ENCODE results near the gene NRXN2. TPM values are rescaled to one million over a fixed set of nuclear protein-coding genes. Genes with fewer than 3 reads are reported as not detected.

Gene NRXN2
- polyA plus RNA-seq, 3 donors, result 0.07 TPM; not detected in 2

- Histone ChIP-seq H3K79me2 (ENCODE audit: insufficient read depth, low read length) (no peaks in the 10 kb centered on the region), H3K4me2 (replicated peaks; ENCODE audit: extremely low read depth, low read length, poor library complexity, severe bottlenecking) (no peak overlapping the region), H2AFZ (ENCODE audit: insufficient read depth, low read depth, low read length, poor library complexity, severe bottlenecking) (no peak overlapping the region), H3K4me1 (ENCODE audit: control insufficient read depth in 1 of 2, insufficient read depth in 2 of 2, low read length in 2 of 2) (peaks cover 53 to 55% of the 10 kb centered on the region in 2 donors), H4K20me1 (ENCODE audit: insufficient read depth, low read length) (no peaks in the 10 kb centered on the region), H3K4me3 (replicated peaks in 1 of 3; ENCODE audit: low read depth in 2 of 3, low read length in 3 of 3) (no peak overlapping the region), H3K36me3 (replicated peaks in 1 of 2; ENCODE audit: control insufficient read depth in 1 of 2, insufficient read depth in 2 of 2, low read length in 2 of 2) (no peaks in the 10 kb centered on the region), H3K9me3 (replicated peaks in 1 of 2; ENCODE audit: control insufficient read depth in 1 of 2, insufficient read depth in 1 of 2, low read length in 2 of 2) (no peaks in the 10 kb centered on the region), H3K27ac (ENCODE audit: low read depth in 1 of 2, low read length in 2 of 2) (no peak overlapping the region), H3K9ac (ENCODE audit: insufficient read depth, low read length, poor library complexity, severe bottlenecking) (no peak overlapping the region), H3K27me3 (ENCODE audit: control insufficient read depth in 2 of 2, insufficient read depth in 2 of 2, low read length in 2 of 2) (no peaks in the 10 kb centered on the region)
- TF ChIP-seq CTCF (IDR thresholded peaks at IDR 0.05), result no peak
- no peaks in the 10 kb centered on the region for H3K36me3 Mint-ChIP-seq
- intact Hi-C loops (cut with micrococcal nuclease), result no loop called here
- H3K4me3 Mint-ChIP-seq, result no peak overlapping the region
- WGBS (ENCODE audit: insufficient coverage), result 83% methylated on average over 2 of the region's 2 CpGs
- peak overlapping the region in 1 of 7 donors; percentile 61 for H3K27ac Mint-ChIP-seq
- peaks cover 56% of the 10 kb centered on the region for H3K4me1 Mint-ChIP-seq
- H3K9me3 Mint-ChIP-seq, result peaks cover 0 to 2% (median 0%) of the 10 kb centered on the region in 7 donors
- DNase-seq, result no peak
- H3K27me3 Mint-ChIP-seq (ENCODE audit: low read depth in 3 of 3), result peaks cover 1 to 3% (median 1%) of the 10 kb centered on the region in 3 donors
These were observed 64.7 kb downstream of the NRXN2 start for GRCh38 chr11:64658265-64658664.

- peaks cover 64% of the 10 kb centered on the region for H3K4me1 Mint-ChIP-seq
- H3K79me2 ChIP-seq (ENCODE audit: insufficient read depth, low read length), result no peaks in the 10 kb centered on the region
- H3K9ac ChIP-seq (ENCODE audit: insufficient read depth, low read length, poor library complexity, severe bottlenecking), result no peak overlapping the region
- TF ChIP-seq CTCF (IDR thresholded peaks at IDR 0.05), result no peak
- no peak overlapping the region for H3K4me3 Mint-ChIP-seq
- no peak overlapping the region for H2AFZ ChIP-seq (ENCODE audit: insufficient read depth, low read depth, low read length, poor library complexity, severe bottlenecking)
- peaks cover 59 to 60% of the 10 kb centered on the region in 2 donors for H3K4me1 ChIP-seq (ENCODE audit: control insufficient read depth in 1 of 2, insufficient read depth in 2 of 2, low read length in 2 of 2)
- H3K27me3 Mint-ChIP-seq (ENCODE audit: low read depth in 3 of 3), result peaks cover 1 to 3% (median 1%) of the 10 kb centered on the region in 3 donors
- H3K4me3 ChIP-seq (replicated peaks in 1 of 3; ENCODE audit: low read depth in 2 of 3, low read length in 3 of 3), result no peak overlapping the region
- H3K27ac Mint-ChIP-seq, result peak overlapping the region in 3 of 7 donors; percentile 35 to 78 (median 41)
- 92% methylated on average over 4 of the region's 6 CpGs for WGBS (ENCODE audit: insufficient coverage)
- intact Hi-C loops (cut with micrococcal nuclease), result no loop called here
- no peak overlapping the region for H3K27ac ChIP-seq (ENCODE audit: low read depth in 1 of 2, low read length in 2 of 2)
- H3K9me3 Mint-ChIP-seq, result no peaks in the 10 kb centered on the region
- H3K9me3 ChIP-seq (replicated peaks in 1 of 2; ENCODE audit: control insufficient read depth in 1 of 2, insufficient read depth in 1 of 2, low read length in 2 of 2), result no peaks in the 10 kb centered on the region
- H4K20me1 ChIP-seq (ENCODE audit: insufficient read depth, low read length), result no peaks in the 10 kb centered on the region
- no peaks in the 10 kb centered on the region for H3K36me3 Mint-ChIP-seq
- H3K4me2 ChIP-seq (replicated peaks; ENCODE audit: extremely low read depth, low read length, poor library complexity, severe bottlenecking), result no peak overlapping the region
- no peaks in the 10 kb centered on the region for H3K27me3 ChIP-seq (ENCODE audit: control insufficient read depth in 2 of 2, insufficient read depth in 2 of 2, low read length in 2 of 2)
- DNase-seq, result no peak
- H3K36me3 ChIP-seq (replicated peaks in 1 of 2; ENCODE audit: control insufficient read depth in 1 of 2, insufficient read depth in 2 of 2, low read length in 2 of 2), result no peaks in the 10 kb centered on the region
These were observed 66.1 kb downstream of the NRXN2 start for GRCh38 chr11:64656862-64657261.
